ENCODE results near the gene KIFC1. TPM values are rescaled to one million over a fixed set of nuclear protein-coding genes. Genes with fewer than 3 reads are reported as not detected.

The KIFC1 gene
- total RNA-seq, 1 donor from 2014 or later = 0.97 TPM

- intact Hi-C loops (cut with DNase I) = loop anchor here (10.0 kb wide), 1 partner anchor 124 kb away; the partner anchor contains the start of gene RGL2
- no peak for ATAC-seq (ENCODE audit: poor library complexity)
Observed at GRCh38 chr6:33418690-33419291, 27.2 kb downstream of the KIFC1 start.

GRCh38 chr6:33419580-33420490 lies 28.2 kb downstream of the KIFC1 start, which contains the start of gene SYNGAP1:
TSS of gene SYNGAP1 (plus strand) at chr6:33420065. CDS start at chr6:33420265, 200 bp downstream.
- intact Hi-C loops (cut with DNase I) = loop anchor here (10.0 kb wide), 2 partner anchors 125 to 155 kb away; partner anchors contain the start of gene RGL2
- peak; percentile 82 for DNase-seq
- ATAC-seq (ENCODE audit: poor library complexity) = peak; percentile 4

More at GRCh38 chr6:33418690-33419291, 27.2 kb downstream of the KIFC1 start:
- DNase-seq = no peak

GRCh38 chr6:33420491-33421343 lies 29.1 kb downstream of the KIFC1 start:
- ATAC-seq (ENCODE audit: poor library complexity) (no peak), DNase-seq (no peak)
- intact Hi-C loops (cut with DNase I) = loop anchor here (10.0 kb wide), 1 partner anchor 154 kb away; no protein-coding TSS in a partner anchor

- DNase-seq (no peak), ATAC-seq (ENCODE audit: poor library complexity) (no peak)
- intact Hi-C loops (cut with DNase I) = loop anchor here (10.0 kb wide), 1 partner anchor 154 kb away; no protein-coding TSS in a partner anchor
Observed at GRCh38 chr6:33421344-33421643, 29.7 kb downstream of the KIFC1 start.

- ATAC-seq (ENCODE audit: poor library complexity) (no peak), DNase-seq (no peak)
- intact Hi-C loops (cut with DNase I) = loop anchor here (10.0 kb wide), 1 partner anchor 151 kb away; no protein-coding TSS in a partner anchor
Observed at GRCh38 chr6:33423777-33424176, 32.2 kb downstream of the KIFC1 start.

DNA sequence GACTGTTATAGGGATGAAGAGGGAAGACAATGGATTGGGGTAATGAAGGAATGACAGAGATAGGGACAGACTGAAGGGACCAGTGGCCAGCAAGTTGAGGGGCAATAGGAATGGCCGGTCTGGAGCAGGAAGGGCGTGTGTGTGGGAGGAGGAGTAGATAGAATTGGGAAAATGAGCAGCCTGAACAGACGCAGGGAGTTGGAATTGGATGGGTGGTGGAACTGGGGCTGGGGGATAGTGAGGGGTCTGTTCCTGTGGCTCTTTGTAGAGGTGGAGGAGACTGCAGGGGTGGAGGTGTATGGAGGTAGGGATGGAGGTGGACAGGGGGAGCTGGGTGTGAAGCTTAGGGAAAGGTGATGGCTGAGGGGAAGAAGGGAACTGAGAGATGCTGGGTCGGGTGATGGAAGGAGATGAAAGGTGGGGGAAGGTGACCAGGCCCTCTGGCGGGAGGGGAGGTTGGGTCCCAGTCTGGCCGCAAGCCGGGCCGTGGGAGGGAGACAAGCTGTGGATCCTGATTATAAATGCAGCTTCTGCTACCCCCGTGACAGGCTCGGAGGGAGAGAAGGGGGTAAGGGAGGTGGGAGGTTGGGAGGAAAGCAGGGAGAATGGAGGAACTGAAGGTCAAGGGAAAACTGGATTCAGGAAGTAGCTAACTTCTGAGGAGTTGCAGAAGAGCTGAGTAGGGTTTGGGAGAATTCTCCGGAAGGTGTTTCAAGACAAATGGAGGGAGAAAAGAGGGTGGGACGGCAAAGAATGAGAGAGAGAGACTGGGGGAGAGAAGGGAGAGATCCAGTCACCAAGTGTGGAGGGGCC lies 33.4 kb downstream of the KIFC1 start:
- intact Hi-C loops (cut with DNase I) = loop anchor here (10.0 kb wide), 1 partner anchor 150 kb away; no protein-coding TSS in a partner anchor
- ATAC-seq (ENCODE audit: poor library complexity) (peak; percentile 4), DNase-seq (no peak)

DNA sequence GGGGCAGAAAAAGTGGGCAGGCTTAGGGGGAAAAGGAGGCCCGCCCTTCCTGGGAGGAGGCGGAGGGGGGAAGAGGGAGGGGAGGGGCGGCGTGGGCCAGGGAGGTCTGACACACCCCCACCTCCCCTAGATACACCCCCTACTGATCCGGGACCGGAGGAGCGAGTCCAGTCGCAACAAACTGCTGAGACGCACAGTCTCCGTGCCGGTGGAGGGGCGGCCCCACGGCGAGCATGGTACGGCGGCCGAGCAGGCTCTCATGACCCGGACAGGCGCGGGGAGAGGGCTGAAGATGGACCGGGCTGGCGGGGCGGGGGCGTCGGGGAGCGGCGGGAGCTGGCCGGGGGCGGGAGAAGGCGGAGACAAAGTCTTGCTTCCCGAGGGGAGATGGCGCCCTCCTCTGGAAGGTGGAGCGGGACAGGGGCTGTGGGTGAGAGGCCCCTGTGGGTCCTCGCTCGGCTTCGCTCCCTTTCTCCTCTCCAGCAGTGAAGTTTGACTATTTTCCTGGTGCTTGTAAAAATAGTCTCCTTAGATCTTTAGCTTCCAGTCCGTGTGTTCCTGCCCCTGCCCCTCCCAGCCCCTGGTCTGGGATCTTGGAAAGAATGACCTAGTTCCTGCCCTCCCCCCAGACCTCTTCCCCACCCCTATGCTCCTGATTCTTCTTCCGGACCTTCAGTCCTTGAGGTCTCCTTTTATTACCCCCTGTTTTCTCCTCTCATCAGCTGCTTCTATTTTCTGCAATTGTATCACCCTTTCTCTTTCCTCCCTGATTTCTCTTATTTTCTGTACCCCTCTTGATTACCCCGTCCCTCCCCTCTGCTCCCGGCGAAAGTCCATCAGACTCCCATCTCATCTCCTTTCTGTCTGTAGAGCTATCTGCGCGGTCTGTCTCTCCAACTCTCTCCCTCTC lies 34.3 kb downstream of the KIFC1 start:
- peak; percentile 89 for DNase-seq
- ATAC-seq (ENCODE audit: poor library complexity) = peak; percentile 81
- intact Hi-C loops (cut with DNase I) = loop anchor here (2.0 to 10.0 kb wide), 2 partner anchors 35 to 149 kb away; partner anchors contain the start of gene KIFC1

- intact Hi-C loops (cut with DNase I) = loop anchor here (2.0 to 10.0 kb wide), 2 partner anchors 36 to 148 kb away; partner anchors contain the start of gene KIFC1
- no peak for ATAC-seq (ENCODE audit: poor library complexity)
Observed at GRCh38 chr6:33426590-33427511, 35.2 kb downstream of the KIFC1 start.

DNA sequence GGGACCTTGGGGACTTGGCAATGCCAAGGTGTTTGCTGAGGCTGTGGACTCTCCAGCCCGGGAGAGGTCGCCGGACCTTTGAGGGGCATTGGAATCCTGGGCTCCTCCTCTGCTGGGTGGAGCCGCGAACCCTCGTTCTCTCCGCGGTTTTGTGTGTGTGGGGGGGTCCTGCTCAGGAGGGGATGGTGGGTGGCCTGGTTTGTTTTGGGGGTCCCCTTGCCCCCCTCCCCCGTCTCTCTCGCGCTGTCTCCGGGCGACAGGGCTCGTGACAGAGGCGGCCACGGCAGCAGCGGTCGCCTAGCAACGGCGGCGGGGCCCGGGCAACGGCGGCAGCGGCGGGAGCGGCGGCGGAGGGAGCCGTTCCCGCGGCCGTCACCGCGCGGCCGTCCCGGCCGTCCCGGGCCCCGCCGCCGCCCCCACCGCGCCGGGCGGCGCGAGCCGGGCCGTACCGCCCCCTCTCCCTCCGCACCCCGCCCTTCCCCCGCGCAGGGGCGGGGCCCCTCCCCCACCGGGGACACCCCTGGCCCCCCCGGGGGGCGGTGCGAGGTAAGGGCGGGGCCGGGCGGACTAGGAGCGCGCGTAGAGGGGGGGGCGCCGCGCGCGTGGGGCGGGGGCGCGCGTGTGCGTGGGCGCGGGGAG lies 36.1 kb downstream of the KIFC1 start:
- ATAC-seq (ENCODE audit: poor library complexity) (peak; percentile 12), DNase-seq (peak; percentile 67)
- intact Hi-C loops (cut with DNase I) = loop anchor here (2.0 to 10.0 kb wide), 2 partner anchors 37 to 147 kb away; partner anchors contain the start of gene KIFC1

More at GRCh38 chr6:33426590-33427511, 35.2 kb downstream of the KIFC1 start:
- DNase-seq = no peak

DNA sequence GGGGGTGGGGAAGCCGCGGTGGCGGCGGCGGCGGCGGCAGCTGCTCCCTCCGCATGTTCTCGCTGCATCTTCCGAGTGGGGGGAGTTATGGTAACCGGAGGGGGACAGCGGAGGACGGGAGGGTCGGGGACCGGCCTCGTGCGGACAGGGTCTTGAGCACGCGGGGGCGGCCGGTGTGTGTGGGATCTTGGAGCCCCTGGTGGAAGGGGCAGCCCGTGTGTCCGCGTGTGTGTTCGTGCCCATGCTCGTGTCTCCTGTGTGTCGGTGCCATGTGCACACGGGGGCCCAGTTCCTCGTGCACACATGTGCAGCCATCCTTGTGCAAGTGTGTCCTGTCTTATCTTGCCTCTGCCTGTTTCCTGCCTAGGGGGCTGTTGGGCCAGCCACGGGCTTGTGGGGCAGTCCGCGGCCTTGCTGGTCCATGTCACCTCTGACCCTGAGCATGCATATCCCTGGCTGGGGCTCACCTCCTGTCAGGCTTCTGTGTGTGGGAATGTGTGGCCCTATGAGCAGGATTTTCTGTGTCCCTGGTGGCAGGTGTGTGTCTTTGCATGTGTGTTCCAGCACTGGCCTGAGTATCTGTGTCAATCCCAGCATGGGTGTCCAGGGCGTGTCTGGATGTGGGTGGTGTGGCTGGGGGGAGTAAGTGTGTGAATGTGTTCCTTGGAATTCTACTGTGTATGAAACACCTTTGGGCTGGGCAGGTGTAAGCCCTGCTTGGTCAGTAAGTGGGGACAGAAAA lies 36.8 kb downstream of the KIFC1 start:
- intact Hi-C loops (cut with DNase I) = loop anchor here (10.0 kb wide), 1 partner anchor 146 kb away; no protein-coding TSS in a partner anchor
- ATAC-seq (ENCODE audit: poor library complexity) = no peak
- peak; percentile 48 for DNase-seq

GRCh38 chr6:33428966-33429749 lies 37.5 kb downstream of the KIFC1 start:
- intact Hi-C loops (cut with DNase I) = loop anchor here (10.0 kb wide), 1 partner anchor 146 kb away; no protein-coding TSS in a partner anchor
- no peak for DNase-seq
- no peak for ATAC-seq (ENCODE audit: poor library complexity)

DNA sequence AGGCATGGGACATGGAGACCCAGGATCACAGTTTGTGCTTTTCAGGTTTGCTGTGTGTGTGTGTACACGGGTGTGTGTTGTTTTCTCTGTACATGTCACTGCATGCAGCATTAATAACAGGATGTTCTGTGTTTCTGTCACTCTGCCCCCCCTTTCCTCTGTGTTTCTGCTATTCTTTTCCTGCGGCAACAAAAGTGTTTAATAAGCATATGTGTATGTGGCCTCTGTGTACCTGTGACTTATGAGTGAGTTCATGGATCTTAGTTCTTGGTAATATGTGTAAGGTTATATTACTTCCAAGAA lies 38.1 kb downstream of the KIFC1 start:
- ATAC-seq (ENCODE audit: poor library complexity) (no peak), DNase-seq (no peak)
- intact Hi-C loops (cut with DNase I) = loop anchor here (10.0 kb wide), 1 partner anchor 145 kb away; no protein-coding TSS in a partner anchor

DNA sequence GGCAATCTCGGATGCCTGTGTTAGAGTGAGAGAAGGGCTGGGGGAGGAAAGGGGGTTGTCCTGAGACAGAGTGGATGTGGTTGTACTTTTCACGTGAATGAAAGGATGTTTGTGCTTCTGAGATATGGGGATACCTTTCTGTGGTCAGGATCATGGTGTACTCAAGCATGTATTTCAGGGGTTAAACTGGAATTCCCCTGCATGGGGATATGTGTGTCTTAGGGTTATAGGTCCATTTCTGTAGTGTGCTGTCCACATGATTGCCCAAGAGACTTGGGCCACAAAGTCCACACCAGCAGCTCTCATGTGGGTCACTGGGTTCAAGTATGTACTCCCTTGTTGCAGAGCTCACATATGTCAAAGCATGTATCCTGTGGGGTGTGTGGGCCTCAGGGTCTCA lies 38.7 kb downstream of the KIFC1 start:
- ATAC-seq (ENCODE audit: poor library complexity) (no peak), DNase-seq (no peak)
- intact Hi-C loops (cut with DNase I) = no loop called here
